ENCODE measurements around the gene ZBED2.
"Not testable (repeated sequence)": the region's sequence is repeated elsewhere in the genome, so short reads cannot be mapped to it uniquely, and the experiment has no call there.

ZBED2 gene

DNA sequence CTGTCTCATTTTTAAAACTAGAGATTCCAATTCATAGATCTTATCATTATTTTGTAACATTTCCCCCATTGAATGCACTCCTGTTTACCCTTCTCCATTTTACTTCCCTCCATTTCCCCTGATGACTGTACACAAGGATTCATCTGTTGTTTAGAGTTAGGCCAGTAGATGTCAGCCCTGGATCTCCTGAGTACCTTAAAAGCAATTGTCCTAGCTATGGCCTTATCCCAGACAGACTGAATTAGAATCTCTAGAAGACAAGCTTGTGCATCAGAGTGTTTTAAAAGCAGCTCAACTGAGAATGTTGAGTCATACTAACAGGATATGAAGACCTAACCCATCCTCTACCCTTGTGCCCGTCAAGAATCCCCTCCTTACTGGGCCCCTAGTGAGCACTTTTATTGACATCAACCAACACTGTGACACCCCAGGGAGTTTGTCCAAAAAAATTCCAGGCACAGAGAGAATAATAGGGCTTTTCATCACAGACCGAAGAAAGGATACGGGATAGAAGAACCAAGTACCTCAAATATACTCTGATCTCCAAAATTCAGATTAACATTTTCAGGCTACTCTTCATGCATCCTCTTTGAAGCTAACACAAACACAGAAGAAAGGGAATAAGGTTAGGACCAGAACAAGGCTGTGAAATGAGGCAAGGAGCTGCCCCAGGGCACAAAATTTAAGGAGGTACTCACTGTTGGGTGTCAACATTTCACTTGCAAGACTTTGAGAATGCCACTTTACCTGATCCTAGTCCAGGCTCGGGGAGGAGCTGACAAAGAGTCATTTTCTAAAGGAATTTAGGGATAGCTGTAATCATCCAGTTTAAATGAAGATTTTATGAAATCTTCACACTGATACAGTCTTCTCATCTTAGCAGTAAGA, 17.1 kb downstream of the ZBED2 start:
- Mint-ChIP-seq H3K4me1 (ENCODE audit: low read depth) (peaks cover 7% of the 10 kb centered on the region), H3K4me3 (no peak overlapping the region), H3K36me3 (ENCODE audit: low read depth) (no peaks in the 10 kb centered on the region), H3K9me3 (no peaks in the 10 kb centered on the region), H3K27me3 (no peaks in the 10 kb centered on the region), H3K27ac (no peak overlapping the region)
- intact Hi-C loops (cut with micrococcal nuclease) = loop anchor here (5.0 kb wide), 2 partner anchors 114 to 389 kb away; no protein-coding TSS in a partner anchor

- Mint-ChIP-seq H3K36me3 (ENCODE audit: low read depth) (no peaks in the 10 kb centered on the region), H3K4me1 (ENCODE audit: low read depth) (peaks cover 7% of the 10 kb centered on the region), H3K27ac (no peak overlapping the region), H3K4me3 (no peak overlapping the region), H3K9me3 (no peaks in the 10 kb centered on the region), H3K27me3 (no peaks in the 10 kb centered on the region)
- intact Hi-C loops (cut with micrococcal nuclease) = loop anchor here (5.0 kb wide), 2 partner anchors 115 to 390 kb away; no protein-coding TSS in a partner anchor
These were observed 18.0 kb downstream of the ZBED2 start for GRCh38 chr3:111577113-111577512.

GRCh38 chr3:111571907-111572460, 23.2 kb downstream of the ZBED2 start:
- Mint-ChIP-seq H3K36me3 (ENCODE audit: low read depth) (no peaks in the 10 kb centered on the region), H3K4me1 (ENCODE audit: low read depth) (no peaks in the 10 kb centered on the region), H3K9me3 (no peaks in the 10 kb centered on the region), H3K4me3 (no peak overlapping the region), H3K27ac (no peak overlapping the region), H3K27me3 (no peaks in the 10 kb centered on the region)
- intact Hi-C loops (cut with micrococcal nuclease) = no loop called here

DNA sequence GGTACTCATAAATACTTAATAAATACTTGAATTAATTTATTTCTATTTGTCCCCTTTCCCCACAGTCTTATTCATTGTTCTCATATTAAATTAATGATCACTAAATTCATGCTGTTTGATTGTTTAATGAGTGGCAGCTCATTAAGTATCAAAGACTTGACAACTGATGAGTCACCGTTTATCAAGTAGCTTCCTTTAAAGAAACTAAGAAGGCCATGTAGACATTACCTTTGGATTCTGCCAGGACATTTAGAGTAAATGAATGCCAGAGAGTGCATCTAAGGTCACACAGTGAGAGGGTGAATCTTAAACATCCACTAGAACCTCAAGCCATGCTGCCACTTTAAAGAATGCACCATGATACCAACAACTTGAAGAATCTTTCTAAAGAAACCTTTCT, 23.9 kb downstream of the ZBED2 start:
- H3K36me3 Mint-ChIP-seq (ENCODE audit: low read depth) = no peaks in the 10 kb centered on the region
- no peaks in the 10 kb centered on the region for H3K27me3 Mint-ChIP-seq
- intact Hi-C loops (cut with micrococcal nuclease) = no loop called here
- H3K4me1 Mint-ChIP-seq (ENCODE audit: low read depth) = no peaks in the 10 kb centered on the region
- H3K4me3 Mint-ChIP-seq = no peak overlapping the region
- no peak overlapping the region for H3K27ac Mint-ChIP-seq
- H3K9me3 Mint-ChIP-seq = no peaks in the 10 kb centered on the region

- no peaks in the 10 kb centered on the region for H3K9me3 Mint-ChIP-seq
- H3K27me3 Mint-ChIP-seq = no peaks in the 10 kb centered on the region
- intact Hi-C loops (cut with micrococcal nuclease) = no loop called here
- H3K4me3 Mint-ChIP-seq = no peak overlapping the region
- no peaks in the 10 kb centered on the region for H3K4me1 Mint-ChIP-seq (ENCODE audit: low read depth)
- no peak overlapping the region for H3K27ac Mint-ChIP-seq
- H3K36me3 Mint-ChIP-seq (ENCODE audit: low read depth) = no peaks in the 10 kb centered on the region
These were observed 24.6 kb downstream of the ZBED2 start for GRCh38 chr3:111570404-111571030.

GRCh38 chr3:111568911-111569310, 26.2 kb downstream of the ZBED2 start:
- Mint-ChIP-seq H3K4me1 (ENCODE audit: low read depth) (no peaks in the 10 kb centered on the region), H3K36me3 (ENCODE audit: low read depth) (no peaks in the 10 kb centered on the region), H3K27ac (no peak overlapping the region), H3K9me3 (no peaks in the 10 kb centered on the region), H3K4me3 (no peak overlapping the region), H3K27me3 (no peaks in the 10 kb centered on the region)
- intact Hi-C loops (cut with micrococcal nuclease) = no loop called here

DNA sequence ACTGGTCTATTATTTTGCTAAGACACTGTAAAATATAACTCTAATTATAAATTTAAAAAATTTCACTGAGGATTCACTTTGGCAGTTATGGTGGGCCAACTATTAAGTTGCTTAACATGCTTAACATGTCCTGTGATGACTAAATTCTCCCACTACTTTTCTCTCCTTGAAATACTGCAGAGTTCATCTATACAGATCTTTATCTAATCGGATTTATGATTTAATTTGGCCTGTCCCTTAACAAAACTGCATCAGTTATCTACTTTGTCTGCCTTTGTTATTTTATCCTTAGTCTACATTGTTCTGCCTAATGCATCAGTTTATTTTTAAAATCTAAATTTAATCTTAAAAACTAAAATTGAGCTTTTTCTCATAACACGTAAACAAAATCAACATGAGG, 26.8 kb downstream of the ZBED2 start:
- Mint-ChIP-seq H3K9me3 (no peaks in the 10 kb centered on the region), H3K27me3 (no peaks in the 10 kb centered on the region), H3K4me3 (no peak overlapping the region), H3K36me3 (ENCODE audit: low read depth) (no peaks in the 10 kb centered on the region), H3K4me1 (ENCODE audit: low read depth) (no peaks in the 10 kb centered on the region), H3K27ac (no peak overlapping the region)
- intact Hi-C loops (cut with micrococcal nuclease) = no loop called here

- intact Hi-C loops (cut with micrococcal nuclease) = no loop called here
- Mint-ChIP-seq H3K4me3 (no peak overlapping the region), H3K9me3 (no peaks in the 10 kb centered on the region), H3K27ac (no peak overlapping the region), H3K27me3 (no peaks in the 10 kb centered on the region), H3K4me1 (ENCODE audit: low read depth) (no peaks in the 10 kb centered on the region), H3K36me3 (ENCODE audit: low read depth) (no peaks in the 10 kb centered on the region)
These were observed 28.3 kb downstream of the ZBED2 start for GRCh38 chr3:111566844-111567243.

DNA sequence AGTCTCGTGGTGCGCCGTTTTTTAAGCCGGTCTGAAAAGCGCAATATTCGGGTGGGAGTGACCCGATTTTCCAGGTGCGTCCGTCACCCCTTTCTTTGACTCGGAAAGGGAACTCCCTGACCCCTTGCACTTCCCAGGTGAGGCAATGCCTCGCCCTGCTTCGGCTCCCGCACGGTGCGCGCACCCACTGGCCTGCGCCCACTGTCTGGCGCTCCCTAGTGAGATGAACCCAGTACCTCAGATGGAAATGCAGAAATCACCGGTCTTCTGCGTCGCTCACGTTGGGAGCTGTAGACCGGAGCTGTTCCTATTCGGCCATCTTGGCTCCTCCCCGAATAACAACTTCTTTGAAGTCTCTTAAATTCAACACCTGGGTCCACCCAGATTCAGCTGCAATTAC, 33.2 kb downstream of the ZBED2 start:
- H3K9me3 Mint-ChIP-seq; H3K4me1 Mint-ChIP-seq (ENCODE audit: low read depth); intact Hi-C loops (cut with micrococcal nuclease); H3K27me3 Mint-ChIP-seq; H3K4me3 Mint-ChIP-seq; H3K36me3 Mint-ChIP-seq (ENCODE audit: low read depth); H3K27ac Mint-ChIP-seq: not testable (repeated sequence)

- no peaks in the 10 kb centered on the region for H3K9me3 Mint-ChIP-seq
- H3K27me3 Mint-ChIP-seq = no peaks in the 10 kb centered on the region
These were observed 46.4 kb downstream of the ZBED2 start for GRCh38 chr3:111548756-111549155.

DNA sequence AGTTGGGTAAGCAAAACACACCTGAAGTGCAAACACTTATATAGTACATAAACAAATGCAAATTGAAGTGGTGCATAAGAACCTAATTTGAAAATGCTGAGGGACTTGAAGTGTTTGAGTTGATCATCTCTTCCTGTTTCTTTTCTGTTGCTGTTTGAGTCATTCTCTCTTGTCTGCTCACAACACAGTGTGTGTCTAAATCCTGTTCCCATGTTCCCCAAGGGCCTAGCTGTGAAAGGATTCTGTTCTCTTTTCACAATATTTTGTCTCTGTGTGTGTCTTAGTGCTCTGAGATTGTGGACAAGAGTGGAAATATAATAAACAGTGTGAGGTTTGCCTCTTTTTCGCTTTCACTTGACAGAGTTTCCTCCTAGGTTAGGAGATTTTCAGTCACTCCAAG, 47.1 kb downstream of the ZBED2 start:
- H3K27ac Mint-ChIP-seq = no peak overlapping the region
- intact Hi-C loops (cut with micrococcal nuclease) = no loop called here
- peaks cover 11% of the 10 kb centered on the region for H3K4me1 Mint-ChIP-seq (ENCODE audit: low read depth)

More at GRCh38 chr3:111548756-111549155, 46.4 kb downstream of the ZBED2 start:
- Mint-ChIP-seq H3K4me3 (no peak overlapping the region), H3K4me1 (ENCODE audit: low read depth) (peaks cover 11% of the 10 kb centered on the region), H3K36me3 (ENCODE audit: low read depth) (no peaks in the 10 kb centered on the region), H3K27ac (no peak overlapping the region)
- intact Hi-C loops (cut with micrococcal nuclease) = no loop called here

DNA sequence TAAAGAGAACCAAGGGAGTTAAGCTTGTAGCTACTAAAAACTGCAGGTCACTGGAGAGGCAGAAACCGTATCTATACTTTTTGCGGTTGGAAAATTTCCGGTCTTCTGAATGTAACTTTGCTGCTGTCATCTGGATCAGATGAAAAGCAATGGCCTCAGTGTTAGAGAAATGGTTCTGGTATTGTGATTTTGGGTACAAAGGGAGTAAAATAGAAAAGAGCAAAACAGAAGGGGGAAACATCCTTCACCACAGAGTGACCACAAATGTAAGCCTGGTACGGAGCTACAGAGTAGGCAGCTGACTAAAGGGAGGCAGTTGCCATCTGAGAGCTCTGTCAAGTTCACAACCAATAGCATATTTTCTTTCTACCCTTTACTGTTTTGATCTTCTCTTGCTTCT, 47.5 kb downstream of the ZBED2 start:
- no peak overlapping the region for H3K27ac Mint-ChIP-seq
- H3K4me1 Mint-ChIP-seq (ENCODE audit: low read depth) = peaks cover 11% of the 10 kb centered on the region
- H3K9me3 Mint-ChIP-seq = no peaks in the 10 kb centered on the region
- H3K36me3 Mint-ChIP-seq (ENCODE audit: low read depth) = no peaks in the 10 kb centered on the region
- no peaks in the 10 kb centered on the region for H3K27me3 Mint-ChIP-seq
- no peak overlapping the region for H3K4me3 Mint-ChIP-seq
- intact Hi-C loops (cut with micrococcal nuclease) = no loop called here

More for the DNA sequence above, 47.1 kb downstream of the ZBED2 start:
- no peaks in the 10 kb centered on the region for H3K27me3 Mint-ChIP-seq
- no peaks in the 10 kb centered on the region for H3K36me3 Mint-ChIP-seq (ENCODE audit: low read depth)
- no peak overlapping the region for H3K4me3 Mint-ChIP-seq
- H3K9me3 Mint-ChIP-seq = no peaks in the 10 kb centered on the region

DNA sequence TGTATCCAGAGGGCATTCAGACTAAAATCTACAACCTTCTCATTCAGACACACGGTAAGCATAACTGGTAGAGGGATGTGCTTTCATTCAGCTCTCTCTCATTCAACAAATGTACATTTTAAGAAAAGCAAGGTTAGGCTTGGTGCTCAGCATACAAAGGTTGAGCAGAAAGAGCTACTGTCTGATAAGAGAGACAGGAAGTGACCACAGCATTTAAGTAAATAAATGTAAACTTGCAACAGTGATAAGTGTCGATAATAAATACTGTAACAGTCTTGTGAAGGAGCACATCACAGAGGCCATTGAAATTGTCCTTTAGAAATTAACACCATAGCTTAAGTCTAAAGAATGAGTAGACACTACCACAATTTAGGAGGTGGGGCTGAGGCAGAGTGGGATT, 49.8 kb downstream of the ZBED2 start:
- no peak overlapping the region for H3K4me3 Mint-ChIP-seq
- no peaks in the 10 kb centered on the region for H3K9me3 Mint-ChIP-seq
- H3K27me3 Mint-ChIP-seq = no peaks in the 10 kb centered on the region
- H3K36me3 Mint-ChIP-seq (ENCODE audit: low read depth) = no peaks in the 10 kb centered on the region
- intact Hi-C loops (cut with micrococcal nuclease) = no loop called here
- peaks cover 11% of the 10 kb centered on the region for H3K4me1 Mint-ChIP-seq (ENCODE audit: low read depth)
- H3K27ac Mint-ChIP-seq = no peak overlapping the region

All from dendritic cell treated with granulocyte-macrophage colony-stimulating factor and Interleukin-4, amounts not matched to agents 40 ng/mL and 50 ng/mL, for 4 days (primary cell).